ENCODE measurements around the gene GMIP. TPM values are rescaled to one million over a fixed set of nuclear protein-coding genes. Genes with fewer than 3 reads are reported as not detected.
A peak's percentile ranks its signal among the peaks of the same experiment; 100 is the strongest.

The GMIP gene
- polyA plus RNA-seq, 3 donors, result 41.4 to 91.4 (median 75.1) TPM

GRCh38 chr19:19582471-19582870 lies 61.0 kb downstream of the GMIP start:
- Mint-ChIP-seq H3K4me3 (no peak overlapping the region), H3K27ac (peak overlapping the region in 1 of 7 donors; percentile 46), H3K4me1 (peaks cover 4% of the 10 kb centered on the region), H3K27me3 (ENCODE audit: low read depth in 3 of 3) (peaks cover 0 to 2% (median 1%) of the 10 kb centered on the region in 3 donors), H3K9me3 (no peaks in the 10 kb centered on the region), H3K36me3 (no peaks in the 10 kb centered on the region)
- no peak for DNase-seq
- H3K9ac ChIP-seq (ENCODE audit: insufficient read depth, low read length, poor library complexity, severe bottlenecking), result no peak overlapping the region
- H3K79me2 ChIP-seq (ENCODE audit: insufficient read depth, low read length), result no peaks in the 10 kb centered on the region
- no peaks in the 10 kb centered on the region for H3K9me3 ChIP-seq (replicated peaks in 1 of 2; ENCODE audit: control insufficient read depth in 1 of 2, insufficient read depth in 1 of 2, low read length in 2 of 2)
- no peak overlapping the region for H3K27ac ChIP-seq (ENCODE audit: low read depth in 1 of 2, low read length in 2 of 2)
- no peak overlapping the region for H3K4me2 ChIP-seq (replicated peaks; ENCODE audit: extremely low read depth, low read length, poor library complexity, severe bottlenecking)
- H3K36me3 ChIP-seq (replicated peaks in 1 of 2; ENCODE audit: control insufficient read depth in 1 of 2, insufficient read depth in 2 of 2, low read length in 2 of 2), result no peaks in the 10 kb centered on the region
- 98% methylated on average over 6 of the region's 6 CpGs for WGBS (ENCODE audit: insufficient coverage)
- no peaks in the 10 kb centered on the region for H4K20me1 ChIP-seq (ENCODE audit: insufficient read depth, low read length)
- no peak for TF ChIP-seq CTCF (IDR thresholded peaks at IDR 0.05)
- intact Hi-C loops (cut with micrococcal nuclease), result no loop called here
- H3K27me3 ChIP-seq (ENCODE audit: control insufficient read depth in 2 of 2, insufficient read depth in 2 of 2, low read length in 2 of 2), result no peaks in the 10 kb centered on the region
- H3K4me1 ChIP-seq (ENCODE audit: control insufficient read depth in 1 of 2, insufficient read depth in 2 of 2, low read length in 2 of 2), result peaks cover 0 to 4% of the 10 kb centered on the region in 2 donors
- H3K4me3 ChIP-seq (replicated peaks in 1 of 3; ENCODE audit: low read depth in 2 of 3, low read length in 3 of 3), result no peak overlapping the region
- no peak overlapping the region for H2AFZ ChIP-seq (ENCODE audit: insufficient read depth, low read depth, low read length, poor library complexity, severe bottlenecking)

DNA sequence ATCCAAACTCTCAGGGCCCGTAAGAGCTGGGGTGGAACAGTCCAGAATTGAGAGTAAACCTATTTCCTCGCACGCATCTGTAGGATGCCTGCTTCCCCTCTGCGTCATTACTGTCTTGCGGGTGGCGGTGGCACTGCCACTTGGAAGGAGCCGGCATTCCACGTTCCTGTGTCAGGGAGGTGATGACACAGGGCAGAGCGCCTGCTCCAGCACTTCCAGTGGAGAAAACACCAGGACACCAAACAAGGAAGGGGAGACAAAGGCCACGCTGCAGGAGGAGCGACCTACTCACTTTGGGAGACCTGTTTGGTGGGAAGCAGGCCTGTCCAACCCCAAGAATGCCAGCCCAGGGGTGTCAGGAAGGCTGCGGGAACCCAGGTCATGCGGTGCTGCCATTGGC lies 62.1 kb downstream of the GMIP start:
- intact Hi-C loops (cut with micrococcal nuclease), result no loop called here
- Histone ChIP-seq H3K9ac (ENCODE audit: insufficient read depth, low read length, poor library complexity, severe bottlenecking) (no peak overlapping the region), H3K9me3 (replicated peaks in 1 of 2; ENCODE audit: control insufficient read depth in 1 of 2, insufficient read depth in 1 of 2, low read length in 2 of 2) (no peaks in the 10 kb centered on the region), H3K4me3 (replicated peaks in 1 of 3; ENCODE audit: low read depth in 2 of 3, low read length in 3 of 3) (no peak overlapping the region), H3K27me3 (ENCODE audit: control insufficient read depth in 2 of 2, insufficient read depth in 2 of 2, low read length in 2 of 2) (no peaks in the 10 kb centered on the region), H2AFZ (ENCODE audit: insufficient read depth, low read depth, low read length, poor library complexity, severe bottlenecking) (no peak overlapping the region), H3K79me2 (ENCODE audit: insufficient read depth, low read length) (no peaks in the 10 kb centered on the region), H3K27ac (ENCODE audit: low read depth in 1 of 2, low read length in 2 of 2) (no peak overlapping the region), H3K4me2 (replicated peaks; ENCODE audit: extremely low read depth, low read length, poor library complexity, severe bottlenecking) (no peak overlapping the region), H4K20me1 (ENCODE audit: insufficient read depth, low read length) (no peaks in the 10 kb centered on the region), H3K4me1 (ENCODE audit: control insufficient read depth in 1 of 2, insufficient read depth in 2 of 2, low read length in 2 of 2) (peaks cover 0 to 4% of the 10 kb centered on the region in 2 donors), H3K36me3 (replicated peaks in 1 of 2; ENCODE audit: control insufficient read depth in 1 of 2, insufficient read depth in 2 of 2, low read length in 2 of 2) (no peaks in the 10 kb centered on the region)
- H3K9me3 Mint-ChIP-seq, result no peaks in the 10 kb centered on the region
- no peak for TF ChIP-seq CTCF (IDR thresholded peaks at IDR 0.05)
- 92% methylated on average over 13 of the region's 13 CpGs for WGBS (ENCODE audit: insufficient coverage)
- no peaks in the 10 kb centered on the region for H3K36me3 Mint-ChIP-seq
- H3K27me3 Mint-ChIP-seq (ENCODE audit: low read depth in 3 of 3), result peaks cover 0 to 2% (median 1%) of the 10 kb centered on the region in 3 donors
- DNase-seq, result no peak
- no peak overlapping the region for H3K4me3 Mint-ChIP-seq
- peak overlapping the region in 1 of 7 donors; percentile 47 for H3K27ac Mint-ChIP-seq
- H3K4me1 Mint-ChIP-seq, result peaks cover 4% of the 10 kb centered on the region
